PFSK-1 (cell line): ENCODE results near the gene BOD1.

Experiments
- FOXP2 ChIP-seq: optimal IDR thresholded peaks from 2 replicates; pipeline ENCODE3; 2011; ENCODE audit warnings: borderline replicate concordance, control low read depth, inconsistent platforms; ENCODE audit not compliant: insufficient read depth; ENCODE audit errors: extremely low read length, extremely low read depth
- POLR2AphosphoS5 ChIP-seq: IDR thresholded peaks from 2 replicates; pipeline ENCODE4 v1.6.1; 2012; ENCODE audit warnings: low read depth, mild to moderate bottlenecking, control low read depth, low read length, moderate library complexity
- SIN3A ChIP-seq: IDR thresholded peaks from 2 replicates; pipeline ENCODE4 v1.6.1; 2012; ENCODE audit warnings: mild to moderate bottlenecking, low read length, moderate library complexity, borderline replicate concordance; ENCODE audit not compliant: insufficient read depth
- TAF1 ChIP-seq: IDR thresholded peaks from 2 replicates; pipeline ENCODE4 v1.6.1; 2012; ENCODE audit warnings: low read length, control low read depth, borderline replicate concordance; ENCODE audit not compliant: insufficient read depth
- TF ChIP-seq, protein P1 (sequence below), 2 experiments: IDR thresholded peaks; 2 replicates each; pipeline versions ENCODE4 v1.6.1 to v1.8.0; 2011 to 2012; ENCODE audit warnings: low read depth in 2 of 2, low read length in 2 of 2, control low read depth in 1 of 2, inconsistent platforms in 1 of 2, mild to moderate bottlenecking in 1 of 2, moderate library complexity in 1 of 2; ENCODE audit not compliant: insufficient read depth in 1 of 2

- no peak for TF ChIP-seq TAF1
- no peak for TF ChIP-seq SIN3A
- TF ChIP-seq, protein P1, sequence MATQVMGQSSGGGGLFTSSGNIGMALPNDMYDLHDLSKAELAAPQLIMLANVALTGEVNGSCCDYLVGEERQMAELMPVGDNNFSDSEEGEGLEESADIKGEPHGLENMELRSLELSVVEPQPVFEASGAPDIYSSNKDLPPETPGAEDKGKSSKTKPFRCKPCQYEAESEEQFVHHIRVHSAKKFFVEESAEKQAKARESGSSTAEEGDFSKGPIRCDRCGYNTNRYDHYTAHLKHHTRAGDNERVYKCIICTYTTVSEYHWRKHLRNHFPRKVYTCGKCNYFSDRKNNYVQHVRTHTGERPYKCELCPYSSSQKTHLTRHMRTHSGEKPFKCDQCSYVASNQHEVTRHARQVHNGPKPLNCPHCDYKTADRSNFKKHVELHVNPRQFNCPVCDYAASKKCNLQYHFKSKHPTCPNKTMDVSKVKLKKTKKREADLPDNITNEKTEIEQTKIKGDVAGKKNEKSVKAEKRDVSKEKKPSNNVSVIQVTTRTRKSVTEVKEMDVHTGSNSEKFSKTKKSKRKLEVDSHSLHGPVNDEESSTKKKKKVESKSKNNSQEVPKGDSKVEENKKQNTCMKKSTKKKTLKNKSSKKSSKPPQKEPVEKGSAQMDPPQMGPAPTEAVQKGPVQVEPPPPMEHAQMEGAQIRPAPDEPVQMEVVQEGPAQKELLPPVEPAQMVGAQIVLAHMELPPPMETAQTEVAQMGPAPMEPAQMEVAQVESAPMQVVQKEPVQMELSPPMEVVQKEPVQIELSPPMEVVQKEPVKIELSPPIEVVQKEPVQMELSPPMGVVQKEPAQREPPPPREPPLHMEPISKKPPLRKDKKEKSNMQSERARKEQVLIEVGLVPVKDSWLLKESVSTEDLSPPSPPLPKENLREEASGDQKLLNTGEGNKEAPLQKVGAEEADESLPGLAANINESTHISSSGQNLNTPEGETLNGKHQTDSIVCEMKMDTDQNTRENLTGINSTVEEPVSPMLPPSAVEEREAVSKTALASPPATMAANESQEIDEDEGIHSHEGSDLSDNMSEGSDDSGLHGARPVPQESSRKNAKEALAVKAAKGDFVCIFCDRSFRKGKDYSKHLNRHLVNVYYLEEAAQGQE (IDR thresholded peaks at IDR 0.05; ENCODE audit: insufficient read depth in 1 of 2, low read depth in 2 of 2, low read length in 2 of 2), result no peak
- no peak for TF ChIP-seq POLR2AphosphoS5
- TF ChIP-seq FOXP2, result no peak
These were observed 40.5 kb downstream of the BOD1 start for GRCh38 chr5:173575985-173576384.
